ENCODE data around the gene SEMA4B. TPM values are rescaled to one million over a fixed set of nuclear protein-coding genes. Genes with fewer than 3 reads are reported as not detected.

The SEMA4B gene
- total and polyA plus RNA-seq, 10 of the 15 experiments (the other 5 are each of a cell fraction or from before 2014, with no cell fraction given): 0.87 to 26.0 (median 9.3) TPM

DNA sequence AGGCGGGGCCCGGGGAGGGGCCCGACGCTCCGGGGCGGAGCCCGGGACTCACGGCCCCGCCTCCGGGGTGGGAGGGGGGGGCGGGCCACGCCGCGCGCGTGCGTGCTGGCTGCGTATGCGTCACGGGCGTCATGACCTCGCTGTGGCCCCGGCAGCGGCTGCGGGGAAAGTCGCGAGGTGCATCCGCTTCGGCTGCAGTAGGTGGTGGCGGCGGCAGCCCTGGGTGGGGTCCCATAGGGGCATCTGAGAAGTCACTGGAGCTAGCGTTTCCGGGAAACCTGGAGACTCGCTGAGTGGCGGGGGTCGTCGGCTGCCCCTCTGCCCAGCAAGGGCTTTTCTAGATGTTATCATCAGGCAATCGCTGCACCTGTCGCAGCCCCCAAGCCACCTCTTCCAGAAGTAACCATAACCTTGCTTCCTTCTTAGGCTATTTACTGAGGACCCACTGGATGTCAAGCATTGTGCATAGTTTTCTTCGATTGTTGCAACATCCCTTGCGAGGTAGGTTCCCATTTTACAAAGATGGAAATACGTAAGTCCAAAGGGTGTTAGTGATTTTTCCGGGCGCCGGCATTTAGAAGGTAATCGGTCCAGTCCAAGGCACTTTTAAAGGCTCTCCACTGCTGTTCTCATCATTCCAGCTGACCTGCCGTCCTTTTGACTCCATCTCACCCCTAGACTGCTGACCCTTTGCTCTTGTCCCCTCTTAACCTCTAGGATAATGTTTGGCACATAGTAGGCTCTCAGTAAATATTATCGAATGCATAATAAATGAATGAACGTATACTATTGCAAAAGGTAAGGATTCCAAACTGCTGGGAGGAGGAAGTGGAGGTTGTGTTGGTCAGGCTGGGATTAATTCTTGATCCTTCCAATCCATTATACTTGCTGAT lies 33.2 kb downstream of the SEMA4B start, which contains the start of gene GDPGP1 (continued):
- TF ChIP-seq MTA2 (IDR thresholded peaks at IDR 0.05; ENCODE audit: low read depth) (0 out of 2 replicates have a peak, but pooled peaks have one; percentile 23), YBX1 (IDR thresholded peaks at IDR 0.05) (no peak), SMARCA5 (IDR thresholded peaks at IDR 0.05) (0 out of 2 replicates have a peak, but pooled peaks have one; percentile 22), PML (IDR thresholded peaks at IDR 0.05; ENCODE audit: low read length) (peak; percentile 86; the same call in 1 of the 2 replicates), MXI1 (IDR thresholded peaks at IDR 0.05; ENCODE audit: low read depth, low read length) (peak; percentile 74), BHLHE40 (IDR thresholded peaks at IDR 0.05; ENCODE audit: borderline replicate concordance in 1 of 2, low read depth in 2 of 2, low read length in 1 of 2) (peak; percentile 53 to 87; a peak in 3 of 4 replicates), FOXK2 (IDR thresholded peaks at IDR 0.05) (no peak), SP1 (IDR thresholded peaks at IDR 0.05; ENCODE audit: low read depth, low read length) (peak; percentile 78), HDAC6 (IDR thresholded peaks at IDR 0.05; ENCODE audit: unreplicated experiment) (no peak), TARDBP (IDR thresholded peaks at IDR 0.05; ENCODE audit: borderline replicate concordance) (no peak), SMAD1 (IDR thresholded peaks at IDR 0.05; ENCODE audit: low read depth, partially characterized antibody) (peak; percentile 41), ATF7 (IDR thresholded peaks at IDR 0.05; ENCODE audit: low read depth) (0 out of 2 replicates have a peak, but pooled peaks have one; percentile 25)
- TF ChIP-seq, protein P1, sequence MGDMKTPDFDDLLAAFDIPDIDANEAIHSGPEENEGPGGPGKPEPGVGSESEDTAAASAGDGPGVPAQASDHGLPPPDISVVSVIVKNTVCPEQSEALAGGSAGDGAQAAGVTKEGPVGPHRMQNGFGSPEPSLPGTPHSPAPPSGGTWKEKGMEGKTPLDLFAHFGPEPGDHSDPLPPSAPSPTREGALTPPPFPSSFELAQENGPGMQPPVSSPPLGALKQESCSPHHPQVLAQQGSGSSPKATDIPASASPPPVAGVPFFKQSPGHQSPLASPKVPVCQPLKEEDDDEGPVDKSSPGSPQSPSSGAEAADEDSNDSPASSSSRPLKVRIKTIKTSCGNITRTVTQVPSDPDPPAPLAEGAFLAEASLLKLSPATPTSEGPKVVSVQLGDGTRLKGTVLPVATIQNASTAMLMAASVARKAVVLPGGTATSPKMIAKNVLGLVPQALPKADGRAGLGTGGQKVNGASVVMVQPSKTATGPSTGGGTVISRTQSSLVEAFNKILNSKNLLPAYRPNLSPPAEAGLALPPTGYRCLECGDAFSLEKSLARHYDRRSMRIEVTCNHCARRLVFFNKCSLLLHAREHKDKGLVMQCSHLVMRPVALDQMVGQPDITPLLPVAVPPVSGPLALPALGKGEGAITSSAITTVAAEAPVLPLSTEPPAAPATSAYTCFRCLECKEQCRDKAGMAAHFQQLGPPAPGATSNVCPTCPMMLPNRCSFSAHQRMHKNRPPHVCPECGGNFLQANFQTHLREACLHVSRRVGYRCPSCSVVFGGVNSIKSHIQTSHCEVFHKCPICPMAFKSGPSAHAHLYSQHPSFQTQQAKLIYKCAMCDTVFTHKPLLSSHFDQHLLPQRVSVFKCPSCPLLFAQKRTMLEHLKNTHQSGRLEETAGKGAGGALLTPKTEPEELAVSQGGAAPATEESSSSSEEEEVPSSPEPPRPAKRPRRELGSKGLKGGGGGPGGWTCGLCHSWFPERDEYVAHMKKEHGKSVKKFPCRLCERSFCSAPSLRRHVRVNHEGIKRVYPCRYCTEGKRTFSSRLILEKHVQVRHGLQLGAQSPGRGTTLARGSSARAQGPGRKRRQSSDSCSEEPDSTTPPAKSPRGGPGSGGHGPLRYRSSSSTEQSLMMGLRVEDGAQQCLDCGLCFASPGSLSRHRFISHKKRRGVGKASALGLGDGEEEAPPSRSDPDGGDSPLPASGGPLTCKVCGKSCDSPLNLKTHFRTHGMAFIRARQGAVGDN (IDR thresholded peaks at IDR 0.05): peak; percentile 84
- TF ChIP-seq, protein P2, sequence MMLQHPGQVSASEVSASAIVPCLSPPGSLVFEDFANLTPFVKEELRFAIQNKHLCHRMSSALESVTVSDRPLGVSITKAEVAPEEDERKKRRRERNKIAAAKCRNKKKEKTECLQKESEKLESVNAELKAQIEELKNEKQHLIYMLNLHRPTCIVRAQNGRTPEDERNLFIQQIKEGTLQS (IDR thresholded peaks at IDR 0.05; ENCODE audit: borderline replicate concordance, extremely low read depth, low read depth, low read length): no peak
- TF ChIP-seq, protein P3, sequence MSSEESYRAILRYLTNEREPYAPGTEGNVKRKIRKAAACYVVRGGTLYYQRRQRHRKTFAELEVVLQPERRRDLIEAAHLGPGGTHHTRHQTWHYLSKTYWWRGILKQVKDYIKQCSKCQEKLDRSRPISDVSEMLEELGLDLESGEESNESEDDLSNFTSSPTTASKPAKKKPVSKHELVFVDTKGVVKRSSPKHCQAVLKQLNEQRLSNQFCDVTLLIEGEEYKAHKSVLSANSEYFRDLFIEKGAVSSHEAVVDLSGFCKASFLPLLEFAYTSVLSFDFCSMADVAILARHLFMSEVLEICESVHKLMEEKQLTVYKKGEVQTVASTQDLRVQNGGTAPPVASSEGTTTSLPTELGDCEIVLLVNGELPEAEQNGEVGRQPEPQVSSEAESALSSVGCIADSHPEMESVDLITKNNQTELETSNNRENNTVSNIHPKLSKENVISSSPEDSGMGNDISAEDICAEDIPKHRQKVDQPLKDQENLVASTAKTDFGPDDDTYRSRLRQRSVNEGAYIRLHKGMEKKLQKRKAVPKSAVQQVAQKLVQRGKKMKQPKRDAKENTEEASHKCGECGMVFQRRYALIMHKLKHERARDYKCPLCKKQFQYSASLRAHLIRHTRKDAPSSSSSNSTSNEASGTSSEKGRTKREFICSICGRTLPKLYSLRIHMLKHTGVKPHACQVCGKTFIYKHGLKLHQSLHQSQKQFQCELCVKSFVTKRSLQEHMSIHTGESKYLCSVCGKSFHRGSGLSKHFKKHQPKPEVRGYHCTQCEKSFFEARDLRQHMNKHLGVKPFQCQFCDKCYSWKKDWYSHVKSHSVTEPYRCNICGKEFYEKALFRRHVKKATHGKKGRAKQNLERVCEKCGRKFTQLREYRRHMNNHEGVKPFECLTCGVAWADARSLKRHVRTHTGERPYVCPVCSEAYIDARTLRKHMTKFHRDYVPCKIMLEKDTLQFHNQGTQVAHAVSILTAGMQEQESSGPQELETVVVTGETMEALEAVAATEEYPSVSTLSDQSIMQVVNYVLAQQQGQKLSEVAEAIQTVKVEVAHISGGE (CRISPR knock-in tag; IDR thresholded peaks at IDR 0.05): no peak
